ENCODE data around the gene SPHK1.

- TF ChIP-seq, protein P1, sequence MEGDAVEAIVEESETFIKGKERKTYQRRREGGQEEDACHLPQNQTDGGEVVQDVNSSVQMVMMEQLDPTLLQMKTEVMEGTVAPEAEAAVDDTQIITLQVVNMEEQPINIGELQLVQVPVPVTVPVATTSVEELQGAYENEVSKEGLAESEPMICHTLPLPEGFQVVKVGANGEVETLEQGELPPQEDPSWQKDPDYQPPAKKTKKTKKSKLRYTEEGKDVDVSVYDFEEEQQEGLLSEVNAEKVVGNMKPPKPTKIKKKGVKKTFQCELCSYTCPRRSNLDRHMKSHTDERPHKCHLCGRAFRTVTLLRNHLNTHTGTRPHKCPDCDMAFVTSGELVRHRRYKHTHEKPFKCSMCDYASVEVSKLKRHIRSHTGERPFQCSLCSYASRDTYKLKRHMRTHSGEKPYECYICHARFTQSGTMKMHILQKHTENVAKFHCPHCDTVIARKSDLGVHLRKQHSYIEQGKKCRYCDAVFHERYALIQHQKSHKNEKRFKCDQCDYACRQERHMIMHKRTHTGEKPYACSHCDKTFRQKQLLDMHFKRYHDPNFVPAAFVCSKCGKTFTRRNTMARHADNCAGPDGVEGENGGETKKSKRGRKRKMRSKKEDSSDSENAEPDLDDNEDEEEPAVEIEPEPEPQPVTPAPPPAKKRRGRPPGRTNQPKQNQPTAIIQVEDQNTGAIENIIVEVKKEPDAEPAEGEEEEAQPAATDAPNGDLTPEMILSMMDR (IDR thresholded peaks at IDR 0.05) = no peak
- TF ChIP-seq POLR2A (IDR thresholded peaks at IDR 0.05) = no peak
Measured at GRCh38 chr17:76337413-76337777, 47.0 kb upstream of the SPHK1 start.
